Skeletal muscle satellite cell (primary cell): Measurements from ENCODE around the gene MPV17. TPM values are rescaled to one million over a fixed set of nuclear protein-coding genes. Genes with fewer than 3 reads are reported as not detected.

Source experiments
- H3K27me3 ChIP-seq: 2 replicates; pipeline ENCODE4 v1.7.0; 2013; ENCODE audit warnings: low read length; ENCODE audit not compliant: control insufficient read depth, insufficient read depth
- H3K36me3 ChIP-seq: 2 replicates; pipeline ENCODE4 v1.7.0; 2013; ENCODE audit warnings: mild to moderate bottlenecking, control low read depth, low read length; ENCODE audit not compliant: insufficient read depth
- H3K4me1 ChIP-seq: 2 replicates; pipeline ENCODE4 v1.7.0; 2013; ENCODE audit warnings: low read length; ENCODE audit not compliant: control insufficient read depth, insufficient read depth
- H3K4me2 ChIP-seq: 2 replicates; pipeline ENCODE4 v1.7.0; 2013; ENCODE audit warnings: mild to moderate bottlenecking, low read length
- H3K4me3 ChIP-seq: 2 replicates; pipeline ENCODE4 v1.7.0; 2013; ENCODE audit warnings: low read length
- H3K9ac ChIP-seq: 2 replicates; pipeline ENCODE4 v1.7.0; 2013; ENCODE audit warnings: mild to moderate bottlenecking, low read depth, low read length, moderate library complexity
- H3K9me3 ChIP-seq: replicated peaks from 2 replicates; pipeline ENCODE4 v1.7.0; 2013; ENCODE audit warnings: mild to moderate bottlenecking, control low read depth, low read length
- total RNA-seq: library from RNA; depleted of rRNA; stranded (reverse); fragments of >200 nt; gene quantifications from 2 replicates; pipeline ENCODE4 v1.2.3, GENCODE V29; 2012; rRNA removed

MPV17 gene
- total RNA-seq = 68.8 and 84.4 TPM in 2 replicates

DNA sequence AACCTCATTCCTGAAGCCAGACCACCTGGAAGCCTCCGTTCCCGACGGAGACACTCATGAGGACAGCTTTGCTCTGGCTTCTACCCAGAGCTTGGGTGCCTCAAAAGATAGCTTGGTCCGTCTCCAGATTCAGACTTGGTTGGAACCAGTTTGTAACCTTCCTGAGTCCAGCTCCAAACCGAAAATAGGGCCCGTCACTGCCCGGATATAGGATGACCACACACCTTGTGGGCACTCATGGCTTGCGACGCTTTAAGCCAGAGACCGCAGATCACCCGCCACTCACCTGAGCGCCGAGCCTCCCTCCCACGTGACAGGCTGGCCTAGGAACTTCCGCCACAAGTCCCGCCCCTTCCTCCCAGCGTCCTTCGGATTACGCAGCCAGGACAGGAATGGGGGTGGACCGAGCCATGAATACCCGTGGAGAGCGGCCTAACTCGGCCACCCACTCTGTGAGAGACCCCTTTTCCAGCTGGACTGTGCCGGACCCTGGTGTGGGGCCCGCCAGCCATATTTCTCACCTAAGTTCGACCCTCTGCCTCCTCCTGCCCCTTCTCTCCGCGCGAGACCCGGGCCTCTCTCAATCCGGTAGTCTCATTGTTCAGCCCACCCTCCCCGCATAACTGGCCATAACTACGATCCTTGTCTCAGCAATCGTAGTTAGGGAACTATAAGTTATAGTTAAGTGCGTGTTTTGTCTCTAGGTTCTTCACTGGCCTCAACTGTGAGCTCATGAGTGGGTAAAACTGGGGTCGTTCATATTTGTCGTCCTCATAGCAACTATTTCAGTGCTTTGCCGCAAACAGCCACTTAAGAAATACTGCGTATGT, at the start of gene MPV17:
Gene MPV17, minus strand, starts transcription at position 332 of the 830 bp plus-strand sequence. CDS start 580 bp downstream, outside the sequence.
- H3K4me3 ChIP-seq = peak within 1 kb of the TSS; percentile 82
- H3K36me3 ChIP-seq = peaks cover 22% of the 10 kb centered on the region
- H3K4me1 ChIP-seq = peaks cover 26% of the 10 kb centered on the region
- H3K27me3 ChIP-seq = no peaks in the 10 kb centered on the region
- H3K9me3 ChIP-seq = no peaks in the 10 kb centered on the region
- peak within 1 kb of the TSS; percentile 93 for H3K9ac ChIP-seq
- peak within 1 kb of the TSS; percentile 91 for H3K4me2 ChIP-seq

DNA sequence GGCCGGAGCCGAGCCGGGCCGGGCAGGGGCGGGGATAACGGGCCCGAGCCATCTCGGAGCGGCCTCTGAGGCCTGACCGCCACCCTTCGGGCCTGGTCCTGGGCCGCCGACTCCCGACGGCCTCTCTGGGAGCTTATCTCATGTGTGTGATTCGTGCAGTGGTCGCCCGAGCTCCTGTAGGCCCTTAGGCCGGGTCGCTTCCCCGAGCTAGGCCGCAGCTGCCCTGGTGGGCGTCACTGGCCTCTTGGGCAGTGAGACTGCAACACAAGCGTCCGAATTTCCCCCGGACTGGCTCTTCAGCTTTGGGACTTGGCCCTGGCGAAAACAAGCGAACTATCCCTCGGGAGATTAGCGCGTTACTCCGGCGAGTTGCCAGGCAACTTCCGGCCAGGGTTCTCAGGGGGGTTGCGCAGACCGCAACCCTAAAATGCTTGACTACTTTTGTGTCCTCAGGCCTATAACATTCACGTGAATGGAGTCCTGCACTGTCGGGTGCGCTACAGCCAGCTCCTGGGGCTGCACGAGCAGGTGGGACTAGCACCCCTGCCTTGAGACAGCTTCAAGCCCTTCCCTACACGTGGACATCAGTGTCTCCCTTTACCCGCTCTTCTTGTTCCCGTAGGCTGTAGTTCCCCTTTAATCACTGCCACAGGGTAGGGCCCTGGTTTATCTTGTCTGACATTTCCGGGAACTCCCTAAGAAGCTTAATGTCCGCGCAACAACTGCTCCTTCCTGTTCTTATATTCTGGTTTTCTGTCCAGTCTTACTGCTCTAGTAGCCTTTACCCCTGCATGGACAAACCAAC, 48.1 kb upstream of the MPV17 start:
- H3K36me3 ChIP-seq = peaks cover 64% of the 10 kb centered on the region
- peaks cover 20% of the 10 kb centered on the region for H3K4me1 ChIP-seq

DNA sequence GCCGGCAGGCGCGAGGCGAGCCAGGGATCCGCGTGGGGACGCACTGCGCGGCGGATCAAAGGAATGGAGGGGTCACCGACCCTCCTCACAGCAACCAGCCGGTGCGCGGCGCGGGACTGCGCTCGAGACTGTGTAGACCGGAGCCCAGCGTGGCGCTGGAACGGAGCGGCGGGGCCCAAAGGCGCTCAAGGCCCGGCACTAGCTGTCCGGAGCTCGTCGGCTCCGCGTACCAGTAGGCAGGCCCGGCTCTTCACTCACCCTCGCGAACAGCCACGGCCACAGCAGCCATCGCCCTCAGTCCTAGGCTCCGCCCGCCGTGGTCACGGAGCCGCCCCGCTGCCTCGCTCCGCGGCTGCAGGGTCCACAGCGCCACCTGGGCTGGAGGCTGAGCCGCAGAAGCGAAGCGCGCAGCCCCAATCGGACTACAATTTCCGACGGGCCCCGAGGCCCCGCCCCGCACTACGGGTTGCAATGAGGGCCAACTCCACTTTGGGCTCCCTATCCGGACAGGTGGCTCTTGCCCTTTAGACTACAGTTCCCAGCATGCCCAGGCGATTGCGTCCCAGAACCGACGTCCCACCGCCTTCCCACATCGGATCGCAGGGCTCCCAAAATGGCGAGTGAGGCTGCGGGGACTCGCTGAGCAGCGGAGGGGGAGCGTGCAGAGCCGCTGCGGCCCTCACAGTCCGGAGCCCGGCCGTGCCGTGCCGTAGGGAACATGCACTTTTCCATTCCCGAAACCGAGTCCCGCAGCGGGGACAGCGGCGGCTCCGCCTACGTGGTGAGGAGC, 47.3 kb upstream of the MPV17 start, which contains the start of the genes EIF2B4 and SNX17:
Gene EIF2B4, minus strand, starts transcription at position 313 of the 790 bp plus-strand sequence. Its CDS starts 24 bp downstream, at position 289.
Gene SNX17, plus strand, starts transcription at position 591 of the 790 bp plus-strand sequence. Its CDS starts 128 bp downstream, at position 719.
- peak within 1 kb of the TSS; percentile 94 for H3K4me2 ChIP-seq
- no peaks in the 10 kb centered on the region for H3K9me3 ChIP-seq
- peak within 1 kb of the TSS; percentile 94 for H3K4me3 ChIP-seq
- peaks cover 63% of the 10 kb centered on the region for H3K36me3 ChIP-seq
- H3K4me1 ChIP-seq = peaks cover 20% of the 10 kb centered on the region
- H3K9ac ChIP-seq = peak within 1 kb of the TSS; percentile 98
- no peaks in the 10 kb centered on the region for H3K27me3 ChIP-seq

More for the DNA sequence above, 48.1 kb upstream of the MPV17 start:
- Histone ChIP-seq H3K9me3 (no peaks in the 10 kb centered on the region), H3K4me2 (peak overlapping the region; percentile 94), H3K4me3 (peak overlapping the region; percentile 94), H3K9ac (peak overlapping the region; percentile 98), H3K27me3 (no peaks in the 10 kb centered on the region)

DNA sequence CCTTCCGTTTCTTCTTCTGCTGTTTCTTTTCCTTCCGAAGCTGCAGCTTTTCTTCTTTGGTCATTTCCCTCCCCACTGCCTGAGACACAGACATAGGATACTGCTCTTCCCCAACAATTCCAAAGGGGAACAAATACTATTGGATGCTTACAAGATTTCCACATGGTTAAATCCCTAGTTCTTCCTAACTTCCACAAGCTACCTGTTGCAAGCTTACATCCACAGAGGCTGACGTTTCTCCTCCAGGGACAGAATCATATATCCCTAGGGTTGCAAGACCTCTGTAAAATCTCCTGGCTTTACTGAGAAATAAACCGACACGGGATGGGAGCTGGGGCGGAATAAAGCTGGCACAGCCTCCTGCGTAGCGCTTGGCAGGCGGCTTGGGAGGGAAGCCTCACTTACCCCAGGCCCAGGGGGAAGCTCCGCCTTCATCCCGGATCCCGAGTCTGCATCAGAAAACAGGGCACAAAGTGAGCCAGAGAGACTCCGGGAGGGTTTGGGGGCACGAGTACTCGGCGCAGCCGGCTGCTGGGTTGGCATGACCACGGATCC, 46.7 kb upstream of the MPV17 start:
- no peaks in the 10 kb centered on the region for H3K27me3 ChIP-seq
- peak overlapping the region; percentile 90 for H3K4me2 ChIP-seq
- H3K4me1 ChIP-seq = peaks cover 20% of the 10 kb centered on the region
- no peaks in the 10 kb centered on the region for H3K9me3 ChIP-seq
- H3K9ac ChIP-seq = peak overlapping the region; percentile 95
- H3K36me3 ChIP-seq = peaks cover 59% of the 10 kb centered on the region
- peak overlapping the region; percentile 94 for H3K4me3 ChIP-seq

DNA sequence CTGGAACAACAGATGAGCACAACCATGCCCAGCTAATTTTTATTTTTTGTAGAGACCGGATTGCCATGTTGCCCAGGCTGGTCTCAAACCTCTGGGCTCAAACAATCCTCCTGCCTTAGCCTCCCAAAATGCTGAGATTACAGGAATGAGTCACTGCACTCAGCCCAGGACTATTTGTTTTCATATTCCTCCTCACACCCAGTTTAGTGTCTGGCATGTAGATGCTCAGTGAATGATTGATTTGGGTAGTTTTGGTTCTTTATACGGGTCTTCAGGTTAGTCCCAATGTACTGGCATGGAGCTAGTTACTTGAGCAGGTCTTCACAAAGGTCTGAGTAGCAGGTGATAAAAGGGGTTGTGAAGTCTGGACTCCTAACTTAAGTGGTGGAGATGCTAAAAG, 41.0 kb upstream of the MPV17 start:
- Histone ChIP-seq H3K9ac (no peak overlapping the region), H3K4me1 (peaks cover 5% of the 10 kb centered on the region), H3K4me2 (no peak overlapping the region), H3K9me3 (no peaks in the 10 kb centered on the region), H3K4me3 (no peak overlapping the region), H3K36me3 (peaks cover 48% of the 10 kb centered on the region), H3K27me3 (no peaks in the 10 kb centered on the region)

DNA sequence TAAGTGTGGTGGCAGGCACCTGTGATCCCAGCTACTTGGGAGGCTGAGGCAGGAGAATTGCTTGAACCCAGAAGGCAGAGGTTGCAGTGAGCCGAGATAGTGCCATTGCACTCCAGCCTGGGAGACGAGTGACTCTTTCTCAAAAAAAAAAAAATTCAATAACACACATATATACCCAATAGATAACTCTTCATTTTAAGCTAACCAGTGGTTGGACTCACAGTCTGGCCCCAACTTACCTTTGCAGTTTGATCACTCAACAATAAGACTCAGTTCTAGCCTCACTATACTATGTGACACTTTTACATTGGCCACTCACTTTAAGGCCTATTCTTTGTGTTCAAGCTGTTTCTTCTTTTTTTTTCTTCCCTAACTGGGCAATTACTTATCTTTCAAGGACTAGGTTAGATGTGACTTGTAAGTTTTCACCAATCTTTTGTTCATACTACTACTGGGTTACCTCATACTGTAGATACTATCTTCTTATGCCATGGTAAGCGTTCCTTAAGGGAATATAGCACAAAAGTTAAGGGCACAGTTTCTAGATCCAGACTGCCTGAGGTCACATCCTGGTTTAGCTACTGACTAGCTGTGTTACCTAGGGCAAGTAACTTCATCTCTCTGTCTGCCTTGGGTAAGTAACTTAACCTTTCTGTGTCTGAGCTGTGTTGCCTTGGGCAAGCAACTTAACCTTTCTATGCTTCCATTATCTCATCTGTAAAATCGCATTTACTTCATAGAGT, 40.0 kb upstream of the MPV17 start:
- H3K4me2 ChIP-seq = no peak overlapping the region
- no peaks in the 10 kb centered on the region for H3K27me3 ChIP-seq
- no peak overlapping the region for H3K4me3 ChIP-seq
- H3K9ac ChIP-seq = no peak overlapping the region
- H3K4me1 ChIP-seq = peaks cover 5% of the 10 kb centered on the region
- H3K9me3 ChIP-seq = no peaks in the 10 kb centered on the region
- peaks cover 38% of the 10 kb centered on the region for H3K36me3 ChIP-seq

- Histone ChIP-seq H3K4me1 (peaks cover 32% of the 10 kb centered on the region), H3K36me3 (no peaks in the 10 kb centered on the region), H3K9ac (peak within 1 kb of the TSS; percentile 93), H3K4me2 (peak within 1 kb of the TSS; percentile 85), H3K4me3 (peak within 1 kb of the TSS; percentile 88), H3K9me3 (no peaks in the 10 kb centered on the region), H3K27me3 (no peaks in the 10 kb centered on the region)
These were observed 33.7 kb upstream of the MPV17 start, which contains the start of gene GTF3C2 for GRCh38 chr2:27356382-27357181. GTF3C2 (minus strand) TSS chr2:27356764; CDS start chr2:27343554, 13,210 bp downstream.

DNA sequence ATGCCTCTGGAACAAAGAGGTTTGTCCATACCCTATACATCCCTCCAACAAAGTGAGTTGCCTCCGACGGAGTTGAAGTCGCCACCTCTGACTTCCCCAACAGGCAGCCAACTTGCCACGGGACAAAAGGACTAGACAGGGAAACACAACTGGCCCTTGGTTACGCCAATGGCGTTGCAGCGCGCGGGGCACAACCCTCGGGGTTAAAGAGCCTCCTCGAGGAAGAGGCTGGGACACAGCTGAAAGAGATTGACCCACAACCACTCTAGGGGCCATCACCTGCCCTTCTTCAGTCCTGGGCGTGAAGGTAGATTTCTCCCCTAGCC, 33.1 kb upstream of the MPV17 start:
- H3K4me2 ChIP-seq = peak overlapping the region; percentile 85
- H3K4me1 ChIP-seq = peaks cover 32% of the 10 kb centered on the region
- peak overlapping the region; percentile 88 for H3K4me3 ChIP-seq
- no peaks in the 10 kb centered on the region for H3K9me3 ChIP-seq
- H3K36me3 ChIP-seq = no peaks in the 10 kb centered on the region
- no peaks in the 10 kb centered on the region for H3K27me3 ChIP-seq
- H3K9ac ChIP-seq = peak overlapping the region; percentile 93

DNA sequence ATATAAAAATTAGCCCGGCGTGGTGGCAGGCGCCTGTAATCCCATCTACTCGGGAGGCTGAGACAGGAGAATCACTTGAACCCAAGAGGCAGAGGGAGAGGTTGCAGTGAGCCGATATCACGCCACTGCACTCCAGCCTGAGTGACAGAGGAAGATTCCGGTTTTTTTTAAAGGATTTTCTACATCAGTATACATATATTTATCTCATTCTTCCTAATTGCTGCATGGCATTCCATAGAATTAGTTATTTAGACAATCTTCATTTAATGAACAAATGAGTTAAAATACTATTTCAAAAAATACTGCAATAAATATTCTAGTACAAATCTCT, 31.7 kb upstream of the MPV17 start:
- Histone ChIP-seq H3K36me3 (no peaks in the 10 kb centered on the region), H3K4me1 (peaks cover 32% of the 10 kb centered on the region), H3K4me2 (peak overlapping the region; percentile 72), H3K4me3 (no peak overlapping the region), H3K27me3 (no peaks in the 10 kb centered on the region), H3K9me3 (no peaks in the 10 kb centered on the region), H3K9ac (peak overlapping the region; percentile 44)
